Activated CD4-positive, alpha-beta memory T cell treated with anti-CD3 and anti-CD28 coated beads for 36 hours (primary cell): ENCODE measurements around the gene TLR5. TPM values are rescaled to one million over a fixed set of nuclear protein-coding genes. Genes with fewer than 3 reads are reported as not detected.
"Not testable (repeated sequence)": the region's sequence is repeated elsewhere in the genome, so short reads cannot be mapped to it uniquely, and the experiment has no call there.

ENCODE experiments used
- CTCF ChIA-PET: fragments of 350-600 bp; sonication (Branson Sonifier 250); formaldehyde crosslinking; loops from one replicate; lab custom pipeline; 2021; ENCODE audit warnings: antibody characterized with exemption, inconsistent platforms; lab: Charles Lee
- POLR2A ChIA-PET: fragments of 350-600 bp; sonication (Branson Sonifier 250); formaldehyde crosslinking; loops from one replicate; lab custom pipeline; 2021; ENCODE audit warnings: antibody characterized with exemption; lab: Charles Lee
- DNase-seq: peaks from one replicate; pipeline ENCODE4 v3.0.0-alpha.2; 2020
- H3K27ac Mint-ChIP-seq: one replicate; pipeline ENCODE4 v1.8.0; 2021; ENCODE audit warnings: mixed read lengths
- H3K27me3 Mint-ChIP-seq: one replicate; pipeline ENCODE4 v1.8.0; 2021; ENCODE audit warnings: mixed read lengths
- H3K36me3 Mint-ChIP-seq: one replicate; pipeline ENCODE4 v1.8.0; 2021; ENCODE audit warnings: mixed read lengths
- H3K4me1 Mint-ChIP-seq: one replicate; pipeline ENCODE4 v1.8.0; 2021; ENCODE audit warnings: low read depth, mixed read lengths
- H3K4me3 Mint-ChIP-seq: one replicate; pipeline ENCODE4 v1.8.0; 2021; ENCODE audit warnings: mild to moderate bottlenecking, mixed read lengths
- H3K9me3 Mint-ChIP-seq: one replicate; pipeline ENCODE4 v1.8.0; 2021; ENCODE audit warnings: mixed read lengths
- intact Hi-C: fragments of 100-400 bp; cut with micrococcal nuclease; formaldehyde crosslinking; loops from one replicate; pipeline ENCODE4 v1.15.1; 2023
- total RNA-seq, 2 experiments: library from RNA; stranded (reverse); gene quantifications; one replicate each; pipeline ENCODE4 v1.2.3, GENCODE V29; 2021

TLR5 gene
- total RNA-seq, 2 experiments from 2014 or later = 0.29 to 0.48 TPM

GRCh38 chr1:223175633-223176032 is 32.6 kb upstream of the TLR5 start:
- Mint-ChIP-seq H3K9me3 (peaks cover 3% of the 10 kb centered on the region), H3K27ac (no peak overlapping the region), H3K4me1 (peaks cover 2% of the 10 kb centered on the region), H3K36me3 (no peaks in the 10 kb centered on the region), H3K4me3 (no peak overlapping the region), H3K27me3 (peaks cover 3% of the 10 kb centered on the region)
- DNase-seq = no peak
- POLR2A ChIA-PET = no interaction called here
- CTCF ChIA-PET = interaction anchor here (1.3 kb wide), 1 partner anchor 453 kb away, joined by 4 read pairs; no protein-coding TSS in a partner anchor
- intact Hi-C loops = no loop called here

GRCh38 chr1:223175032-223175431 is 32.0 kb upstream of the TLR5 start:
- no peaks in the 10 kb centered on the region for H3K36me3 Mint-ChIP-seq
- H3K27me3 Mint-ChIP-seq = no peaks in the 10 kb centered on the region
- H3K27ac Mint-ChIP-seq = no peak overlapping the region
- peaks cover 2% of the 10 kb centered on the region for H3K4me1 Mint-ChIP-seq
- H3K9me3 Mint-ChIP-seq = peaks cover 3% of the 10 kb centered on the region
- H3K4me3 Mint-ChIP-seq = no peak overlapping the region
- CTCF ChIA-PET = interaction anchor here (0.7 to 1.3 kb wide), 2 partner anchors 51 to 454 kb away, joined by 3 to 4 read pairs; no protein-coding TSS in a partner anchor
- intact Hi-C loops = no loop called here
- POLR2A ChIA-PET = no interaction called here
- no peak for DNase-seq

- DNase-seq, CTCF ChIA-PET, H3K36me3 Mint-ChIP-seq, H3K4me3 Mint-ChIP-seq, POLR2A ChIA-PET, H3K4me1 Mint-ChIP-seq, intact Hi-C loops, H3K27me3 Mint-ChIP-seq, H3K27ac Mint-ChIP-seq, H3K9me3 Mint-ChIP-seq: not testable (repeated sequence)
These were observed 26.4 kb upstream of the TLR5 start for GRCh38 chr1:223169458-223169857.

GRCh38 chr1:223161321-223161720 is 18.3 kb upstream of the TLR5 start:
- Mint-ChIP-seq H3K27me3 (no peaks in the 10 kb centered on the region), H3K36me3 (no peaks in the 10 kb centered on the region), H3K4me1 (no peaks in the 10 kb centered on the region), H3K27ac (no peak overlapping the region), H3K9me3 (no peaks in the 10 kb centered on the region), H3K4me3 (no peak overlapping the region)
- intact Hi-C loops = no loop called here
- CTCF ChIA-PET = interaction anchor here (1.2 kb wide), 2 partner anchors 18 to 28 kb away, joined by 3 to 6 read pairs; partner anchors contain the start of gene TLR5
- no peak for DNase-seq
- POLR2A ChIA-PET = interaction anchor here (0.5 kb wide), 1 partner anchor 453 kb away, joined by 3 read pairs; no protein-coding TSS in a partner anchor

- POLR2A ChIA-PET = no interaction called here
- DNase-seq = no peak
- intact Hi-C loops = no loop called here
- no peaks in the 10 kb centered on the region for H3K9me3 Mint-ChIP-seq
- H3K4me3 Mint-ChIP-seq = no peak overlapping the region
- no peaks in the 10 kb centered on the region for H3K36me3 Mint-ChIP-seq
- no peak overlapping the region for H3K27ac Mint-ChIP-seq
- H3K4me1 Mint-ChIP-seq = peaks cover 7% of the 10 kb centered on the region
- CTCF ChIA-PET = no interaction called here
- H3K27me3 Mint-ChIP-seq = peaks cover 1% of the 10 kb centered on the region
These were observed 13.3 kb upstream of the TLR5 start for GRCh38 chr1:223156343-223156742.

GRCh38 chr1:223155153-223155552 is 12.1 kb upstream of the TLR5 start:
- Mint-ChIP-seq H3K4me1 (peaks cover 7% of the 10 kb centered on the region), H3K27ac (no peak overlapping the region), H3K9me3 (no peaks in the 10 kb centered on the region), H3K27me3 (peaks cover 3% of the 10 kb centered on the region), H3K4me3 (no peak overlapping the region), H3K36me3 (no peaks in the 10 kb centered on the region)
- intact Hi-C loops = no loop called here
- CTCF ChIA-PET = no interaction called here
- no peak for DNase-seq
- POLR2A ChIA-PET = no interaction called here

GRCh38 chr1:223153177-223154119 is 10.4 kb upstream of the TLR5 start:
- no peaks in the 10 kb centered on the region for H3K9me3 Mint-ChIP-seq
- peaks cover 7% of the 10 kb centered on the region for H3K4me1 Mint-ChIP-seq
- DNase-seq = no peak
- CTCF ChIA-PET = interaction anchor here (2.5 kb wide), 1 partner anchor 20 kb away, joined by 7 read pairs; no protein-coding TSS in a partner anchor
- intact Hi-C loops = no loop called here
- POLR2A ChIA-PET = no interaction called here
- no peak overlapping the region for H3K27ac Mint-ChIP-seq
- no peaks in the 10 kb centered on the region for H3K36me3 Mint-ChIP-seq
- H3K4me3 Mint-ChIP-seq = no peak overlapping the region
- H3K27me3 Mint-ChIP-seq = peaks cover 3% of the 10 kb centered on the region

GRCh38 chr1:223152399-223152798 is 9.4 kb upstream of the TLR5 start:
- Mint-ChIP-seq H3K27me3 (peaks cover 3% of the 10 kb centered on the region), H3K36me3 (no peaks in the 10 kb centered on the region), H3K4me1 (peaks cover 7% of the 10 kb centered on the region), H3K4me3 (no peak overlapping the region), H3K27ac (no peak overlapping the region), H3K9me3 (peaks cover 5% of the 10 kb centered on the region)
- DNase-seq = no peak
- ChIA-PET CTCF (interaction anchor here (1.7 to 2.5 kb wide), 2 partner anchors 19 to 29 kb away, joined by 7 read pairs; no protein-coding TSS in a partner anchor), POLR2A (no interaction called here)
- intact Hi-C loops = no loop called here

- DNase-seq = no peak
- H3K4me3 Mint-ChIP-seq = no peak overlapping the region
- peaks cover 12% of the 10 kb centered on the region for H3K9me3 Mint-ChIP-seq
- H3K27ac Mint-ChIP-seq = no peak overlapping the region
- CTCF ChIA-PET = interaction anchor here (0.6 to 2.6 kb wide), 5 partner anchors 13 to 173 kb away, joined by 3 to 13 read pairs (median 4); no protein-coding TSS in a partner anchor
- intact Hi-C loops = no loop called here
- peaks cover 7% of the 10 kb centered on the region for H3K4me1 Mint-ChIP-seq
- H3K36me3 Mint-ChIP-seq = no peaks in the 10 kb centered on the region
- peaks cover 3% of the 10 kb centered on the region for H3K27me3 Mint-ChIP-seq
- POLR2A ChIA-PET = no interaction called here
These were observed 7.4 kb upstream of the TLR5 start for GRCh38 chr1:223150443-223150842.

- Mint-ChIP-seq H3K4me3 (no peak overlapping the region), H3K27me3 (peaks cover 3% of the 10 kb centered on the region), H3K9me3 (peaks cover 12% of the 10 kb centered on the region), H3K4me1 (peaks cover 19% of the 10 kb centered on the region), H3K27ac (no peak overlapping the region), H3K36me3 (no peaks in the 10 kb centered on the region)
- intact Hi-C loops = no loop called here
- CTCF ChIA-PET = interaction anchor here (0.6 to 2.5 kb wide), 3 partner anchors 11 to 24 kb away, joined by 4 to 11 read pairs (median 6); no protein-coding TSS in a partner anchor
- POLR2A ChIA-PET = no interaction called here
- no peak for DNase-seq
These were observed 4.8 kb upstream of the TLR5 start for GRCh38 chr1:223147873-223148272.

GRCh38 chr1:223147409-223147808 is 4.4 kb upstream of the TLR5 start:
- Mint-ChIP-seq H3K27me3 (peaks cover 3% of the 10 kb centered on the region), H3K27ac (no peak overlapping the region), H3K36me3 (no peaks in the 10 kb centered on the region), H3K9me3 (peaks cover 12% of the 10 kb centered on the region), H3K4me3 (no peak overlapping the region), H3K4me1 (peaks cover 19% of the 10 kb centered on the region)
- intact Hi-C loops = no loop called here
- ChIA-PET CTCF (interaction anchor here (0.6 to 2.5 kb wide), 3 partner anchors 11 to 23 kb away, joined by 4 to 11 read pairs (median 6); no protein-coding TSS in a partner anchor), POLR2A (no interaction called here)
- DNase-seq = no peak

GRCh38 chr1:223146745-223147144 is 3.7 kb upstream of the TLR5 start:
- no peak overlapping the region for H3K4me3 Mint-ChIP-seq
- H3K27me3 Mint-ChIP-seq = peaks cover 3% of the 10 kb centered on the region
- ChIA-PET POLR2A (no interaction called here), CTCF (interaction anchor here (1.7 to 2.5 kb wide), 2 partner anchors 13 to 22 kb away, joined by 6 to 11 read pairs; no protein-coding TSS in a partner anchor)
- H3K9me3 Mint-ChIP-seq = peaks cover 12% of the 10 kb centered on the region
- H3K27ac Mint-ChIP-seq = no peak overlapping the region
- intact Hi-C loops = no loop called here
- no peaks in the 10 kb centered on the region for H3K36me3 Mint-ChIP-seq
- H3K4me1 Mint-ChIP-seq = peaks cover 19% of the 10 kb centered on the region
- no peak for DNase-seq
